H9 (cell line): ENCODE results near the gene SLC2A4RG. TPM values are rescaled to one million over a fixed set of nuclear protein-coding genes. Genes with fewer than 3 reads are reported as not detected.

Experiments used
- DNase-seq: peaks from one replicate; pipeline ENCODE4 v3.0.0-alpha.2; 2017
- H2AFZ ChIP-seq: one replicate; pipeline ENCODE4 v1.6.1; 2013; ENCODE audit warnings: mild to moderate bottlenecking, low read length, control low read depth, moderate library complexity
- H2AK5ac ChIP-seq: 2 replicates; pipeline ENCODE4 v1.6.1; 2013; ENCODE audit warnings: low read length, control low read depth, mixed read lengths; ENCODE audit not compliant: insufficient read length
- H2BK120ac ChIP-seq: one replicate; pipeline ENCODE4 v1.6.1; 2013; ENCODE audit warnings: low read depth, mild to moderate bottlenecking, low read length, control low read depth, inconsistent platforms; ENCODE audit not compliant: poor library complexity, severe bottlenecking
- H2BK12ac ChIP-seq: 2 replicates; pipeline ENCODE4 v1.6.1; 2013; ENCODE audit warnings: low read length, control low read depth, mixed read lengths, low read depth; ENCODE audit not compliant: insufficient read length
- H2BK15ac ChIP-seq: 2 replicates; pipeline ENCODE4 v1.6.1; 2013; ENCODE audit warnings: low read depth, low read length, control low read depth
- H2BK20ac ChIP-seq: one replicate; pipeline ENCODE4 v1.6.1; 2013; ENCODE audit warnings: low read depth, mild to moderate bottlenecking, low read length, control low read depth, inconsistent platforms; ENCODE audit not compliant: poor library complexity, severe bottlenecking
- H2BK5ac ChIP-seq: 2 replicates; pipeline ENCODE4 v1.6.1; 2013; ENCODE audit warnings: low read length, control low read depth, mixed read lengths; ENCODE audit not compliant: insufficient read length
- H3K14ac ChIP-seq: 2 replicates; pipeline ENCODE4 v1.6.1; 2013; ENCODE audit warnings: low read length, control low read depth; ENCODE audit not compliant: insufficient read depth
- H3K18ac ChIP-seq: 2 replicates; pipeline ENCODE4 v1.6.1; 2013; ENCODE audit warnings: low read depth, mild to moderate bottlenecking, mixed read lengths, low read length, control low read depth; ENCODE audit not compliant: insufficient read length
- H3K23ac ChIP-seq: 2 replicates; pipeline ENCODE4 v1.6.1; 2013; ENCODE audit warnings: low read length, control low read depth, mixed read lengths, low read depth; ENCODE audit not compliant: insufficient read length
- H3K23me2 ChIP-seq: 2 replicates; pipeline ENCODE4 v1.6.1; 2013; ENCODE audit warnings: low read depth, mild to moderate bottlenecking, mixed read lengths, low read length, control low read depth; ENCODE audit not compliant: insufficient read length, poor library complexity, severe bottlenecking
- H3K27ac ChIP-seq: 2 replicates; pipeline ENCODE4 v1.5.1; 2013; ENCODE audit warnings: low read length, control low read depth, mixed read lengths, low read depth; ENCODE audit not compliant: insufficient read length
- H3K27me3 ChIP-seq: 2 replicates; pipeline ENCODE4 v1.6.1; 2013; ENCODE audit warnings: low read length, control low read depth, inconsistent platforms; ENCODE audit not compliant: insufficient read depth
- H3K4ac ChIP-seq: 2 replicates; pipeline ENCODE4 v1.6.1; 2013; ENCODE audit warnings: low read depth, mild to moderate bottlenecking, control low read depth, inconsistent platforms, low read length, moderate library complexity
- H3K4me1 ChIP-seq: 2 replicates; pipeline ENCODE4 v1.6.1; 2013; ENCODE audit warnings: low read length, control low read depth, inconsistent platforms; ENCODE audit not compliant: insufficient read depth
- H3K4me2 ChIP-seq: 2 replicates; pipeline ENCODE4 v1.6.1; 2013; ENCODE audit warnings: low read length, control low read depth, mixed read lengths; ENCODE audit not compliant: insufficient read length, insufficient read depth
- H3K56ac ChIP-seq: 2 replicates; pipeline ENCODE4 v1.6.1; 2013; ENCODE audit warnings: low read depth, mild to moderate bottlenecking, mixed read lengths, low read length, control low read depth; ENCODE audit not compliant: insufficient read length
- H3K79me1 ChIP-seq: 2 replicates; pipeline ENCODE4 v1.6.1; 2013; ENCODE audit warnings: low read depth, mild to moderate bottlenecking, moderate library complexity, low read length, control low read depth, inconsistent platforms; ENCODE audit not compliant: insufficient read depth, poor library complexity, severe bottlenecking
- H3K79me2 ChIP-seq: 2 replicates; pipeline ENCODE4 v1.6.1; 2013; ENCODE audit warnings: low read length, control low read depth, inconsistent platforms; ENCODE audit not compliant: insufficient read depth
- H3K9ac ChIP-seq: 2 replicates; pipeline ENCODE4 v1.6.1; 2013; ENCODE audit warnings: low read length, control low read depth, mixed read lengths; ENCODE audit not compliant: insufficient read length; ENCODE audit errors: extremely low read depth
- H3K9me3 ChIP-seq: one replicate; pipeline ENCODE4 v1.6.1; 2013; ENCODE audit warnings: low read depth, low read length, inconsistent platforms; ENCODE audit not compliant: control insufficient read depth
- H3T11ph ChIP-seq: one replicate; pipeline ENCODE4 v1.6.1; 2013; ENCODE audit warnings: mild to moderate bottlenecking, low read length, control low read depth, inconsistent platforms
- H4K20me1 ChIP-seq: one replicate; pipeline ENCODE4 v1.6.1; 2013; ENCODE audit not compliant: control insufficient read depth, insufficient read length, insufficient read depth
- H4K5ac ChIP-seq: 2 replicates; pipeline ENCODE4 v1.6.1; 2013; ENCODE audit warnings: low read depth, mild to moderate bottlenecking, mixed read lengths, low read length, control low read depth; ENCODE audit not compliant: insufficient read length
- H4K8ac ChIP-seq: replicated peaks from 2 replicates; pipeline ENCODE4 v1.6.1; 2013; ENCODE audit warnings: low read length, control low read depth, mixed read lengths, low read depth; ENCODE audit not compliant: insufficient read length
- H4K91ac ChIP-seq: 2 replicates; pipeline ENCODE4 v1.6.1; 2013; ENCODE audit warnings: low read depth, mild to moderate bottlenecking, moderate library complexity, mixed read lengths, low read length, control low read depth; ENCODE audit not compliant: insufficient read length
- H3K27ac Mint-ChIP-seq, 3 experiments: 2 replicates in 2 of 3; 3 replicates in 1 of 3; pipeline ENCODE4 v1.8.0; 2020 to 2021; ENCODE audit warnings: mixed read lengths in 3 of 3, mild to moderate bottlenecking in 1 of 3, moderate library complexity in 1 of 3
- H3K27me3 Mint-ChIP-seq: 2 replicates; pipeline ENCODE4 v1.8.0; 2021; ENCODE audit warnings: low read depth, mild to moderate bottlenecking, moderate library complexity, mixed read lengths
- H3K36me3 Mint-ChIP-seq, 3 experiments: 2 replicates in 2 of 3; 3 replicates in 1 of 3; pipeline ENCODE4 v1.8.0; 2020 to 2021; ENCODE audit warnings: low read depth in 3 of 3, mixed read lengths in 3 of 3; ENCODE audit not compliant: insufficient read depth in 1 of 3
- H3K4me1 Mint-ChIP-seq, 2 experiments: 2 replicates each; pipeline ENCODE4 v1.8.0; 2020; ENCODE audit warnings: mixed read lengths in 2 of 2
- H3K4me3 Mint-ChIP-seq, 2 experiments: 2 replicates in 1 of 2; 3 replicates in 1 of 2; pipeline ENCODE4 v1.8.0; 2020 to 2021; ENCODE audit warnings: mild to moderate bottlenecking in 2 of 2, mixed read lengths in 2 of 2, moderate library complexity in 1 of 2
- H3K9me3 Mint-ChIP-seq, 2 experiments: 2 replicates in 1 of 2; 3 replicates in 1 of 2; pipeline ENCODE4 v1.8.0; 2020; ENCODE audit warnings: mild to moderate bottlenecking in 2 of 2, mixed read lengths in 2 of 2, moderate library complexity in 1 of 2
- WGBS: extraction: QIAGEN DNeasy Blood & Tissue Kit; methylation state at CpG from one replicate; pipeline ENCODE4 v1.1.7; 2013; ENCODE audit warnings: missing lambda C conversion rate, low lambda C conversion rate, mixed read lengths; ENCODE audit not compliant: insufficient read length; ENCODE audit errors: extremely low coverage; 5-methylcytosine and 5-hydroxymethylcytosine counted together
- total RNA-seq: library from RNA; stranded (reverse); gene quantifications from 2 replicates; pipeline ENCODE4 v1.2.1, GENCODE V29; 2021
- TF ChIP-seq, protein P1 (sequence below): fragments of 200-600 bp; sonication (generic); conservative IDR thresholded peaks from 3 replicates; pipeline ENCODE4 v1.8.0; 2021; ENCODE audit warnings: antibody characterized with exemption, mild to moderate bottlenecking

The SLC2A4RG gene
- total RNA-seq, 1 experiment from 2014 or later: 43.9 TPM

DNA sequence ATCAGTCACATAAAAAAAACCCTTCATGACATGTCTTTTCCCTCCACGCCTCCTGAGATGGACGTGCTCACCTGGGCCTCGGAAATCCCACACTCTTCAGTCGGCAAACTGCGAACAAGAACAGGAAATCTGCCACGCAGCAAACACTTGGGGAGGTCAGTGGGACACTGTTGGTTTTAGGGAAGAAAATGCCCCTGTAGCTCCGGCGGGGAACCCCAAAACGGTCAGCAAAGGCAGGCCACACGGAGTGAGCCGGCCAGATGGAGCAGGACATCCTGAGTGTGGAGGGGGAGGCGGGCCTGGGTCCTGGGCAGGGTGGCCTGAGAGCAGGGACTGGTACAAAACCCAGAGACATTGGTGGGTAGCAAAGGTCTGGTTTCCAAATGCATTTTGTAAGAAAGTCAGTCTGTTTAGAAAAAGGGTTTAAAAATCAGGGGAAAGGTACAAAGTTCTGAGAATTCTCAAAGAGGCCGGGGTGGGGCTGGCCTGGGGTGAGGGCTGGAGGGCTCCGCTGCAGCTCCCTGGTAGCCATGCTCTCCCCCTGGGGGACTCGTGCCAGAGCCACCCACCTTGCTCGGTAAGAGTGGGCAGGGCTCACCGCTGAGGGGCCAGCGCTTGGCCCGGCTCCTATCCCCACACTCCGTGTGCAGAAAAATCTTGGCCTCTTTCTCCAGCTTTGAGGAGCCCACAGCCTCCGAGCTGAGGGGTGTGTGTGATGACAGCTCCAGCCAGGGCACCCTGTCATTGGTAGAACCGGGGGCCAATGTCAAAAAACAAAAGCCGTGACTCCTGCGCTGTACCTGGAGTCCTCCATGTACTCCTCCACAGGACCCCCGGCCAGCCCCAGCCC lies 5.2 kb downstream of the SLC2A4RG start:
- H3K4me3 Mint-ChIP-seq: no peak overlapping the region
- Histone ChIP-seq H2AFZ (no peak overlapping the region), H3K79me1 (no peaks in the 10 kb centered on the region), H2BK5ac (no peak overlapping the region), H3K4ac (no peak overlapping the region), H2BK15ac (no peak overlapping the region), H4K5ac (no peak overlapping the region), H3K14ac (no peak overlapping the region), H3K4me1 (no peaks in the 10 kb centered on the region), H2AK5ac (no peak overlapping the region), H3K27me3 (no peaks in the 10 kb centered on the region), H2BK12ac (no peak overlapping the region), H3K4me2 (no peak overlapping the region), H3K23ac (no peak overlapping the region), H3K56ac (no peak overlapping the region), H4K91ac (no peak overlapping the region), H4K20me1 (no peaks in the 10 kb centered on the region), H3K23me2 (peaks cover 9% of the 10 kb centered on the region), H3K9ac (no peak overlapping the region), H3K79me2 (no peaks in the 10 kb centered on the region), H2BK120ac (no peak overlapping the region), H3T11ph (no peak overlapping the region), H3K18ac (no peak overlapping the region), H3K9me3 (no peaks in the 10 kb centered on the region), H4K8ac (no peak overlapping the region), H2BK20ac (no peak overlapping the region), H3K27ac (no peak overlapping the region)
- H3K27ac Mint-ChIP-seq: peak overlapping the region in 1 of 3 experiments; percentile 70; a peak in 2 of 7 replicates
- DNase-seq: no peak
- H3K4me1 Mint-ChIP-seq: peaks cover 0 to 2% of the 10 kb centered on the region in 2 experiments; a peak in 1 of 4 replicates
- TF ChIP-seq, protein P1, sequence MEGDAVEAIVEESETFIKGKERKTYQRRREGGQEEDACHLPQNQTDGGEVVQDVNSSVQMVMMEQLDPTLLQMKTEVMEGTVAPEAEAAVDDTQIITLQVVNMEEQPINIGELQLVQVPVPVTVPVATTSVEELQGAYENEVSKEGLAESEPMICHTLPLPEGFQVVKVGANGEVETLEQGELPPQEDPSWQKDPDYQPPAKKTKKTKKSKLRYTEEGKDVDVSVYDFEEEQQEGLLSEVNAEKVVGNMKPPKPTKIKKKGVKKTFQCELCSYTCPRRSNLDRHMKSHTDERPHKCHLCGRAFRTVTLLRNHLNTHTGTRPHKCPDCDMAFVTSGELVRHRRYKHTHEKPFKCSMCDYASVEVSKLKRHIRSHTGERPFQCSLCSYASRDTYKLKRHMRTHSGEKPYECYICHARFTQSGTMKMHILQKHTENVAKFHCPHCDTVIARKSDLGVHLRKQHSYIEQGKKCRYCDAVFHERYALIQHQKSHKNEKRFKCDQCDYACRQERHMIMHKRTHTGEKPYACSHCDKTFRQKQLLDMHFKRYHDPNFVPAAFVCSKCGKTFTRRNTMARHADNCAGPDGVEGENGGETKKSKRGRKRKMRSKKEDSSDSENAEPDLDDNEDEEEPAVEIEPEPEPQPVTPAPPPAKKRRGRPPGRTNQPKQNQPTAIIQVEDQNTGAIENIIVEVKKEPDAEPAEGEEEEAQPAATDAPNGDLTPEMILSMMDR: no peak
- no peaks in the 10 kb centered on the region for H3K27me3 Mint-ChIP-seq
- WGBS: no CpG with 5 or more reads among the region's 25 CpGs
- no peaks in the 10 kb centered on the region for H3K9me3 Mint-ChIP-seq
- H3K36me3 Mint-ChIP-seq: peaks cover 0 to 14% (median 14%) of the 10 kb centered on the region in 3 experiments; a peak in 4 of 7 replicates
